ENCODE results near the gene EEF1E1. TPM values are rescaled to one million over a fixed set of nuclear protein-coding genes. Genes with fewer than 3 reads are reported as not detected.

Gene EEF1E1
- total and polyA plus RNA-seq, 9 of the 15 experiments (the other 6 are each of a cell fraction or from before 2014, with no cell fraction given), result 135 to 1,355 (median 327) TPM

- TF ChIP-seq ATF4 (CRISPR knock-in tag; IDR thresholded peaks at IDR 0.05) (no peak), WHSC1 (IDR thresholded peaks at IDR 0.05; ENCODE audit: low read length) (no peak), ZZZ3 (IDR thresholded peaks at IDR 0.05) (no peak), MBD2 (IDR thresholded peaks at IDR 0.05; ENCODE audit: borderline replicate concordance, low read depth) (peak; percentile 66), ETS2 (tag; IDR thresholded peaks at IDR 0.05; ENCODE audit: borderline replicate concordance, poor library complexity, severe bottlenecking) (no peak), ETV6 (IDR thresholded peaks at IDR 0.05; ENCODE audit: borderline replicate concordance in 1 of 2, low read depth in 2 of 2, low read length in 1 of 2) (no peak), ETV6 (CRISPR knock-in tag; IDR thresholded peaks at IDR 0.05; ENCODE audit: borderline replicate concordance) (no peak), CHD2 (IDR thresholded peaks at IDR 0.05; ENCODE audit: low read depth, low read length) (0 out of 2 replicates have a peak, but pooled peaks have one; percentile 10), SMC3 (conservative IDR thresholded peaks at IDR 0.05; ENCODE audit: insufficient read depth, low read depth, low read length) (no peak), LARP7 (IDR thresholded peaks at IDR 0.05) (peak; percentile 74; the same call in 1 of the 2 replicates), MEF2A (IDR thresholded peaks at IDR 0.05; ENCODE audit: control insufficient read depth, low read depth, low read length) (no peak), FOS (IDR thresholded peaks at IDR 0.05; ENCODE audit: extremely low read depth, insufficient read length) (no peak), MXI1 (IDR thresholded peaks at IDR 0.05; ENCODE audit: low read depth, low read length) (peak; percentile 21; the same call in 1 of the 2 replicates), MTA1 (IDR thresholded peaks at IDR 0.05; ENCODE audit: borderline replicate concordance) (peak; percentile 99), EGR1 (conservative IDR thresholded peaks at IDR 0.05) (peak; percentile 94), DPF2 (IDR thresholded peaks at IDR 0.05) (peak; percentile 48), ETV1 (tag; conservative IDR thresholded peaks at IDR 0.05; ENCODE audit: low read depth) (peak; percentile 100), BCL6 (CRISPR knock-in tag; IDR thresholded peaks at IDR 0.05) (no peak)
- TF ChIP-seq, protein P1, sequence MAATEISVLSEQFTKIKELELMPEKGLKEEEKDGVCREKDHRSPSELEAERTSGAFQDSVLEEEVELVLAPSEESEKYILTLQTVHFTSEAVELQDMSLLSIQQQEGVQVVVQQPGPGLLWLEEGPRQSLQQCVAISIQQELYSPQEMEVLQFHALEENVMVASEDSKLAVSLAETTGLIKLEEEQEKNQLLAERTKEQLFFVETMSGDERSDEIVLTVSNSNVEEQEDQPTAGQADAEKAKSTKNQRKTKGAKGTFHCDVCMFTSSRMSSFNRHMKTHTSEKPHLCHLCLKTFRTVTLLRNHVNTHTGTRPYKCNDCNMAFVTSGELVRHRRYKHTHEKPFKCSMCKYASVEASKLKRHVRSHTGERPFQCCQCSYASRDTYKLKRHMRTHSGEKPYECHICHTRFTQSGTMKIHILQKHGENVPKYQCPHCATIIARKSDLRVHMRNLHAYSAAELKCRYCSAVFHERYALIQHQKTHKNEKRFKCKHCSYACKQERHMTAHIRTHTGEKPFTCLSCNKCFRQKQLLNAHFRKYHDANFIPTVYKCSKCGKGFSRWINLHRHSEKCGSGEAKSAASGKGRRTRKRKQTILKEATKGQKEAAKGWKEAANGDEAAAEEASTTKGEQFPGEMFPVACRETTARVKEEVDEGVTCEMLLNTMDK (IDR thresholded peaks at IDR 0.05; ENCODE audit: borderline replicate concordance, insufficient read depth, low read depth, low read length, poor library complexity, severe bottlenecking), result peak; percentile 29
Observed at GRCh38 chr6:8063761-8064637, 38.3 kb downstream of the EEF1E1 start, which contains the start of gene BLOC1S5 (continued).
